Loucy (cell line): ENCODE results near the gene PIGK.

Experiments used
- CTCF ChIP-seq: fragments of 200-600 bp; sonication (generic); conservative IDR thresholded peaks from 2 replicates; pipeline ENCODE4 v1.5.1; 2014; ENCODE audit warnings: mild to moderate bottlenecking, antibody characterized with exemption, low read length
- EZH2phosphoT487 ChIP-seq: fragments of 200-600 bp; IDR thresholded peaks from 2 replicates; pipeline ENCODE4 v1.6.1; 2018; ENCODE audit warnings: antibody characterized with exemption, mild to moderate bottlenecking, moderate library complexity, borderline replicate concordance

DNA sequence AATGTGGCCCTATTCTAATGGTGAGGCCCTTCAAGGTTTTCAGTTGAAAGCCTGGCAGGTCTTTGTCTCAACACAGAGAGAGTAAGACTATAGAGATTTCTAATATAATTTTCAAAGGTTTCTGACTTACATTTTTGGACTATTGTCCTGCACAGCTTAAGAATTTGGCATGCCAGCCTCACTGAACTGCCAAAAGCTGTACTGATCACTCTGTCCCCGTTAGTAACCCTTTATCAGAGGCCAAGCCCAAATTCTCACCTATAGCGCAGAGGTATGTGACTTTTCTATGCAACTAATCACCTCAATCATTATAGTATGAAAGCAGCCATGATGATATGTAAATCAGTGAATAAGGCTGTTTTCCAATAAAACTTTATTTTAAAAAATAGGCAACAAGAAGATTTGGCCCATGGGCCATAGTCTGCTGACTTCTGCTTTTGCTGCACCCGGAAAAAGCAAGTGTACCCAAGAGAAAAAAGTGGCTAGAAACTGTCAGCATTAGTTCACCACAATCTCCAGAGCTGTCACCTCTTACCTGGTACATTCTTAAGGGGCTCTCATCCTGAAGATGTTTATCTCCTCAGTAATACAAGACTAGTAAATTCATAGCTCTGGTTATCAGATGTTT is 85.4 kb downstream of the PIGK start:
- TF ChIP-seq CTCF (no peak), EZH2phosphoT487 (no peak)
